ENCODE results near the gene ZNF766.
"Not testable (repeated sequence)": the region's sequence is repeated elsewhere in the genome, so short reads cannot be mapped to it uniquely, and the experiment has no call there.

The ZNF766 gene

DNA sequence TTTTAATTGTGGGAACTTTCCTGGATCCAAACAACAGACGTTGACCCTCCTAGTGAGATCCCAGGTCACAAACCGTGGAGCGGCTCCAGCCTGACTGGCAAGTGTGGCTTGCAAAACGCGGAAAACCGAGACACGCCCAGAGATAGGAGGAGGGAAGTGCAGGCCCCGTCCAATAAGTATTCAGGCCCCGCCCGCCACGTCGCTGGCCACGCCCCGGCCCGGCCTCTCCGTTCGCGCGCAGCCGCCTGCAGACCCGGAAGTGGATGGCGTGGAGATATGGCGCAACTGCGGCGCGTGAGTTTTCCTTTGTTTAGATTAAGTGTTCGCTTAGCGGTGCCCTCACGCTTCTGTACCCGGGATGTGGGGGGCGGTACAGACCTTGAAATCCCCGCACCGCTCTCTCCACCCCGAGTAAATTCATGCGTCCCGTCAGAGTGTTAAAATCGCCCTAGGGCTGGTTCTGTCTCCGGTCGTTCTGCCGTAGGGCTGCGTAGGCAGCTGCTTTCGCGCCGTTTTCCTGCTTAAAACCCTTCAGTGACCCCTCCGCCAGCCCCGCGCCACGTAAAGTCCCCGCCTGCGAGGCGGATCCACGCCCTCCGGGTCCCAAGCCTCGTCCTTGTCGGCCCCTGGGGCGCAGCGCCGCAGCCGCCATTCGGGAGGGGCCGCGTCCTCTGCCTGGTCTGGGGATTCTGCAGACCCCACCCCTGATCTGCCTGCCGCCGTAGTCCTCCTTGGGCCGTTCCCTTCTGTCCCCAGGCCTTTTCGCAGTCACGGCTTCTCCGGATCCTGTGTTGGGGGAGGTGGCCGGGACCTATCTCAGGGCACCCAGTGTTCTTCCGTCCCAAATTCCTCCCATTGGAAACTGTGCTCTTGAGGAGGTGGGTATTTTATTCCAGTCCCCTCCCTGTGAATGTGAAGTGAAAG is at the start of gene ZNF766:
Gene ZNF766, plus strand, starts transcription at position 250 of the 924 bp plus-strand sequence. Its CDS starts 27 bp downstream, at position 277.
- peak; percentile 94 for DNase-seq

DNA sequence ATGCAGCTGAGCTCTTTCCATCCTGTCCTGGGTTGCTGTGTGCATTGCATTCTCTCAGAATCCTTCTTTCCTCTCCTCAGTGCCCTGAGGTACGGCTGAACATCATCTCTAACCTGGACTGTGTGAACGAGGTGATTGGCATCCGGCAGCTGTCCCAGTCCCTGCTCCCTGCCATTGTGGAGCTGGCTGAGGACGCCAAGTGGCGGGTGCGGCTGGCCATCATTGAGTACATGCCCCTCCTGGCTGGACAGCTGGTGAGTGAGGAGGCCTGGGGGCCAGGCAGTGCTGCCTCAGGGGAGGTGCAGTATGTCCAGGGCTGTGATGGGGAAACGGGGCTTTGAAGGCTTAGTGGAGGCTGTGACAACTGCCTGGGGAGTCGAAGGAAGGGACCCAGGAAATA is 49.8 kb upstream of the ZNF766 start:
- DNase-seq = no peak

DNA sequence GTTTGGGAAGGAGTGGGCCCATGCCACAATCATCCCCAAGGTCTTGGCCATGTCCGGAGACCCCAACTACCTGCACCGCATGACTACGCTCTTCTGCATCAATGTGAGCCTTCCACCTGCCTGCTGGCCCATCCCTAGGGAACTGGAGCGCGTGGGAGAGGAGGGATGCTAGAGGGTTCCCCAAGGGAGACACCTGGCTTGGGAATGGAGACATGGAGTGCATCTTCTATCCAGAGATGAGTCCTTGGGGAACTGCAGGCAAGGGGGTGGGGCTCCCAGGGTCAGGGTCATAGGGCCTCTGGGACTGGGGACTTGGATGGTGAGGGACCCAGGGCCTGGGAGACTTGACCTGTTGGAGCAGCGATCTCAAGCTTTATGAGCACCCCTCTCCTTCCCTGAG is 48.4 kb upstream of the ZNF766 start:
- DNase-seq = no peak

DNA sequence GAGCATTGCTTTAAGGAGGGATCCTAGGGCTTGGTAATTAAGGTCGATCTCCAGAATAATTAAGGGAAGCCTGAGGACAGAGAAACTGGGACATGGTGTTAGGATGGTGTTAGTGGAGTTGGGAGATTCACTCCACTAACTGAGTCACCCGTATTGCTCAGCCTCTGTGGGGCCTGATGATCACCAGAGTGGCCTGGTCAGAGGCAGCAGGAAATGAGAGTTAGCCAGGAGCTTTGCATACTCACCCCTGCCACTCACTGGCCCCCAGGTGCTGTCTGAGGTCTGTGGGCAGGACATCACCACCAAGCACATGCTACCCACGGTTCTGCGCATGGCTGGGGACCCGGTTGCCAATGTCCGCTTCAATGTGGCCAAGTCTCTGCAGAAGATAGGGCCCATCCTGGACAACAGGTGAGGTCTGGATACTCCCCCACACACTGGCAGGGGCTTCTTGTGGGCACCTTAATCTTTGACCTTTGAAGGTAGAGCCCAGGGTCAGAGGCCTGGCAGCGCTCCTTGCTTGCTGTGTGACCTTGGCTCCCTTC is 47.5 kb upstream of the ZNF766 start:
- no peak for DNase-seq

DNA sequence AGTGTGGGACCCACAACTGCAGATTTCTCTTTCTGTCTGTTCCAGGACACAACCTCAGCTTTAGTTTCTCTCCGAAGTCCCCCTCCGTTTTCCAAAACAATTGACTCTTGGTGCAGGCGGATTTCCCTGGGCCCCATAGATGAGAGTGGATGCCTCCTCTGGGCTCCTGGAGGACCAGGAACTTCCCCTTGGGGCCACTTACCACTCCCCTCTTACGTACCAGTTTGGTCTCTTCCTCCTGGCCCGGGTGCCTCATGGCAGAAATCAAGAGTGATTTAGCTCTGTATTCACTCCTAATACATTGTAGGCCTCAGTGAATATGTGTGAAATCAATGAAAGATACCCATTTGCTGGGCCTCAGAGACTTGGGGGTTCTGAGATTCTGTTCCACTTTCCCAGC is 45.2 kb upstream of the ZNF766 start:
- DNase-seq = no peak

DNA sequence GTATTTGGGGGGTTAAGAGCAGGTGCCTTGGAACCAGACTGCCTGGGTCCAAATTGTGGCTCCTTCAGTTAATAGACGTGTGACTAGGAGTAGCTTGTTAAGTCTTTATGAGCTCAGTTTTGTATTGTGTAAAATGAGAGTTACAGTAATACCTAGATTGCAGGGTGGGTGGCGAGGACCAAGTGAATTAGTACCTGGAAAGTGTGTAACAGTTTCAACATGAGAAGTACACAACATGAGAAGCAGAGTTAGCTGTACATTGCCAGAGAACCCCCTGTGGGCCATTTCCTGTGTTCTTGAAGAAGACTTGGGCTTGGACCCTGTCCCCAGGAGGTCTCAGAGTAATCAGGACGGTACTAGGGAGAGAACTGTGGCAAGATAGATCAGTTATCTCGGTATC is 42.7 kb upstream of the ZNF766 start:
- DNase-seq = no peak

DNA sequence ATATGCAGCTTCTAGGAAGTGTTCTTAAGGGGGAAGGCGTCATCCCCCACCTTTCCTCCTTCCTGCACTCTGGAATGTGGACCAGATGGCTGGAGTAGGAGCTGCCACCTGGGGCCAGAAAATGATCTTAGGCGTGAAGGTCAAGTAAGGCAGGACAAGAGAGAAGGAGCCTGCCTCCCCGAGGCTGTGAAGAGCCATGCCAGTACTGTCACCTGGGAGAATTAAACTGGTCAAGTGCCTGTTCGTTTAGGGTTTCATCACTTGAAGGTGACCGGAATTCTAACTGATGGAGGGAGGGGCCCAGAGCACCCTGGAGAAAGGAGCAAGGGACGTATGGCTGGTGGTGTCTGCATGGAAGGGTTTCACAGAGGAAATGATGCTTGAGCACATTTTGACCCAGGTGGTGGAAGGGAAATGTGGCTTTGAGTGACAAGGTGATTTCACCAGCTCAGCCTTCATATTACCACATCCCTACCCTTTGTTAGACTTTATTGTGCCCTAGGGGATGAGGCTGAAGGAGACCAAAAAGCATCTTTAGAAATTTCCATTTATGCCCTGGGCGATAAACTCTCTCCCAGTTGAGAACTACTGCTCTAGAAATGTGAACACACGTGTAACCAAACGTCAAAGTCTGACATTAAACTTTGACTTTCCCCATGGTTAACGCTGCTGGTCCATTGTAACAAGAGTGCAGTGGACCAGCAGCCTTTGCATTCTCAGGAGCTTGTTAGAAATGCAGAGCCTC is 42.0 kb upstream of the ZNF766 start:
- no peak for DNase-seq

DNA sequence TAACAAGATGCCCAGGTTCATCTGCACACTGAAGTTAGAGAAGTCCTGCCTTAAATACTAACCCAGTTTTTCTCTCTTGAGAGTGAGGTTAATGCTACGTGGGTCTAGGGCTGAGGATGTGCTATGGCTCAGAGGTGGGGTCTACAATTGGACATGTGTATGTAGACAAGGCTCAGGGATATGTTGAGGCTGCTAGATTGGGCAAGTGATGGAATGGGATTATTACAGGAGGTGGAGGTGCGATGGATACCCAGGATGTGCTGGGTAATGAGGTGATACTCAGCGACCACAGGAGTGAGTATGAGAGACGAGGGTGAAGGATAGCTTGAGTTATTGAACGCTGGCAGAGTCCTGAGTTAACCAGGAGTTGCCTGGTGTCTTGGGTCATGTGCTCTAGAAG is 41.4 kb upstream of the ZNF766 start:
- DNase-seq = no peak

DNA sequence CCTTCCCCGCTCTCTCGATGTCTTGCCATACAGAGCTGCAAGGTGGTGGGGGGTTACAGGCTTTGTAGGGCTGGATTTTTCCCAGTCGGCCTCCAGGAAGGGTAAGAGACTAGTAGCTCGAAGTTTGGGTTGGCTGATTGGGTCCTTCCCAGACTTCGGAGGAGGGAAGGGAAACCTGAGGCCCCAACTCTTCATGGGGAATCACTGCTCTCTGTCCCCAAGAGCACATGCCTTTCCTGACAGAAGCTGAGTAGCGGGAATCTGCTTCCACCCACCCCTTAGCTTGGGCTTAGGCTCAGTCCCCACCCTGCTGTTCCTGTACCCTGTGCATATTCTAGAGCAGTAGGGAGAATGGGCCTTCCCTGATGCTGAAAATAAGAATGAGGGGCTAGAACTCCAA is 39.9 kb upstream of the ZNF766 start:
- DNase-seq = no peak

DNA sequence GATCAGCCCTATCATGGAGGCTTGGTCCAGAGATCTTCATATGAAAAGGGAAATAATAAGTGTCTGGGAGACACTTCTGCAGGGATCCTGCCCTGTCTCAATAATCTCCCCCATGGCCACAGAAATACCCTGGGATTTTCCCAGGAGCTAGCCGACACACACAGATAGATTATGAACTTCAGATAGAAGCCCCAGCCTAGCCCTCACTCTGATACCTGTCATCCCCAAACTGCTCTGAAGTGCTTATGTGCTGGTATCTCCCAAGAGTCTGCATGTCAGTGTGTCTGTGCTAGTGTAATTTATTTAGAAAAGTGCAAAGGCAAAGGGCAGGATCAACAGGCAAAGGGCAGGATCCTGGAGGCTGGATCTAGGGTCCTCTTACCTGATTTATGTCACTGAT is 38.7 kb upstream of the ZNF766 start:
- DNase-seq = no peak

DNA sequence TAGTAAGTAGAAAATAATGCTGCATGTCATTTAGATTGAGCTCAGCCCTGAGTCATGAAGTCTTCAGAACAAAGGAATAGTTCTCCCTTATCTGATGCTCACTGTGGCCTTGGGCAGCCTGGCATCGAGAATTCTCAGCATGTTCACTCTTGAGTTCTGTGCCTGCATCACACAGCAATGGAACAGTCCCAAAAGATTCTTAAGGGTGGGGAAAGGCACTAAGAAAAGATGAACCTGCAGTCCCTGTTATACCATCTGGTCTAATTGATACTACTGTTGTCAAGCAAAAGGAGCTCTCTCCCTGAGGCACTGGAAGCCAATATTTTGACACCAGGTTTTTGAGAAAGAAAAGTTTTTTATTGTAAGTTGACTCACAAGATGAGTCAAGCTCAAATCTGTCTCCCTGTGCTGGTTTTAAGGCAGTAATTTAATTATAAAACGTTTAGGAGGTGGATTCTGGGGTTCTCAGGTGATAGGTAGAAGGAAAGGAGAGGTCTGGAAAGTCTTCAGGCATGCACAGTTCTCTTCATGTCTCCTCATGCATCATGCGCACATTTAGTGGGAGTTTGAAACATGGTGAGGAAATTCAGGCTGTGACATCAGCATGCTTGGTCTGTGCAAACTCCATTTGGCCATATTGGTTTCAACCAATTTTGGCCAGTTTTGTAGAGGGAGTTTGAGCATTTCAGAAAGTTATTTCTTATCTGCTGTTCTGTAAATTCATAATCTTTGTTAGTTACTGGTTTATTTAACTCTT is 38.1 kb upstream of the ZNF766 start:
- DNase-seq = no peak

DNA sequence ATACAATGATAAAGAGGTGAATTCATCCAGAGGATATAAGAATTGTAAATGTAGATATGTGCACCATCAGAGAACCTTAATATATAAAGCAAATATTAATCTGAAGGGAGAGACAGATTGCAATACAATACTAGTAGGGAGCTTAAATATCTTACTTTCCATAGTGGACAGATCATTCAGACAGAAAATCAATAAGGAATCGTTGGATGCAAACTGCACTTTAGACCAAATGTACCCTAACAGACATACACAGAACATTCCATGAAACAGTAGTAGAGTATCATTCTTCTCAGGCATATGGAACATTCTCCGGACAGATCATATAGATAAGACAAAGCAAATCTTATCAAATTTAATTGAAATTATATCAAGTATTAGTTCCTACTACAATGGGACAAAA is 35.0 kb upstream of the ZNF766 start:
- no peak for DNase-seq

DNA sequence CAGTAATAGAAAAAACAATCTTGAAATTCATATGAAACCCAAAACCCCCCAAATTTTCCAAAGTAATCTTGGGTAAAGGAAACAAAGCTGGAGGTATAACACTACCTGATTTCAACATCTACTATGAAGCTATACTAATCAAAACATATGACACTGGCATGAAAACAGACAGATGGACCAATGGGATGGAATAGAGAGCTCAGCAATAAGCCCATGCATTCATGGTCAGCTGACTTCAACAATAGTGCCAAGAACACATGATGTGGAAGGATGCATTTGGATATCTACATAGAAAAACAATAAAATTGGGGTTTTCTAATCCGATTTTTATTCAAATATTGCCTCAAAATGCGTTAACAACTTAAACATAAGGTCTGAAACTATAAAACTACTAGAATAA is 32.2 kb upstream of the ZNF766 start:
- DNase-seq = no peak

DNA sequence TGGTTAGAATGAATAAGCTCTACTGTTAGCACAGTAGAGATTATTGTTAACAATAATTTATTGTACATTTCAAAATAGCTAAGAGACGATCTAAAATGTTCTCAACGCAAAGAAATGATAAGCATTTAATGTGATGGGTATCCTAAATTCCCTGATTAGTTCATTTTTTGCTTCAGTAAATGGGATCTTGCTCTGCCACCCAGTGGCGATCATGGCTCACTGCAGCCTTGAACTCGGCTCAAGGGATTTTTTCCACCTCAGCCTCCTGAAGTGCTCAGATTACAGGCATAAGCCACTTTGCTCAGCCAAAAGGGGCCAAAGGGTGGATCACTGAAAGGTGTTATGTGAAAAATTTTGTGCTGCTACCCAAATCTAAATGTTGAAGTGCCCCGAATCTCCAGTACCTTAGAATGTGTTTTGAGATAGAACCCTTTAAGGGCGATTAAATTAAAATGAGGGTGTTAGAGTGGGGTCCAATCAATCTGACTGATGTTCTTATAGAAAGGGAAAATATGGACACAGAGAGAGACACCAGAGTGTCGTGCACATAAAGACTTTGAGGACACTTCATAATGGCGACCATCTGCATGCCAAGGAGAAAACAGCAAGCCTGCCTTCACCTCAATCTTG is 31.5 kb upstream of the ZNF766 start:
- no peak for DNase-seq

DNA sequence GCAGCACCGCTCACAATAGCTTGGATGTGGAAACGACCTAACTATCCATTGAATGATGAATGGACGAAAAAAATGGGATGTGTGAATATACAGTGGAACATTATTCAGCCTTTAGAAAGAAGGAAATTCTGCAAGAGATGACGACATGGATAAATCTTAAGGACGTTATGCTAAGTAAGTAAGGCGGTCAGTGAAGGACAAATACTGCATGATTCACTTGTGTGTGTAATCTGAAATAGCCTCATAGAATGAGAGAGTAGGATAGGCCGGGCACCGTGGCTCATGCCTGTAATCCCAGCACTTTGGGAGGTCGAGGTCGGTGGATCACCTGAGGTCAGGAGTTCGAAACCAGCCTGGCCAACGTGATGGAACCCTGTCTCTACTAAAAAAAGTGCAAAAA is 25.4 kb upstream of the ZNF766 start:
- no peak for DNase-seq

DNA sequence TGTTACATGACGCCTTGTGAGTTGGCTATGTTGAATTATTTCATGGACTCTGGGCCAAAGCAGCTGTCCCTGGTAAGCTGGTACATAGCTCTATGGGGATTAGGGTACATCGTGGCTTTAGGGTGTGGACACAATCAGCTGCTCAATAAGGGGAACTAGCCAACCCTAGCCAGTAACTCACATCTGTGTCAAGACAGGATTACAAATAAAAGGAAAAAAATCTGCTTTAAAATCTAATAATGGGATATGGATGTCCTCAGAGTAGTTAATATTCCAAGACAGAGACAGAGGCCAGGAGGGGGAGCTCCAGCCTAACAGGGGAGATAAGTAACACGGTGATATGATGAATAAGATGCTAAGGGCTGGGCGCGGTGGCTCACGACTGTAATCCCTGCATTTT is 21.1 kb upstream of the ZNF766 start:
- DNase-seq = no peak

DNA sequence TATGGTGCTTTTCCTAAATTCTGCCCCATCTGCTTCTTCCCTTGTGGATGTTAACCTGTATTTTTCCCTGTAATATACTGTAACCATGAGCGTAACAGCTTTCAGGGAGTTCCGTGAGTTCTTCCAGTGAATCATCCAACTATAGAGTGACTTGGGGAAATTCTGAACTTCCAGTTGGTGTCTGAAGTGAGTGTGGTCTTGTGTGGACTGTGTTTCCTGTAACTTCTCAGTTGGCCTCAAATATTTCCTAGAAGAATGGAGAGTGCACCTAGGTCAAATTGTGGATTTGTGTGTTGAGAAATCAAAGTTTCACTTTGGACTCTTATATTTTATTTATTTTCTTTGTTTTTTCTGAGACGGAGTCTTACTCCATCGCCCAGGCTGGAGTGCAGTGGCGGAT is 11.0 kb upstream of the ZNF766 start:
- no peak for DNase-seq

DNA sequence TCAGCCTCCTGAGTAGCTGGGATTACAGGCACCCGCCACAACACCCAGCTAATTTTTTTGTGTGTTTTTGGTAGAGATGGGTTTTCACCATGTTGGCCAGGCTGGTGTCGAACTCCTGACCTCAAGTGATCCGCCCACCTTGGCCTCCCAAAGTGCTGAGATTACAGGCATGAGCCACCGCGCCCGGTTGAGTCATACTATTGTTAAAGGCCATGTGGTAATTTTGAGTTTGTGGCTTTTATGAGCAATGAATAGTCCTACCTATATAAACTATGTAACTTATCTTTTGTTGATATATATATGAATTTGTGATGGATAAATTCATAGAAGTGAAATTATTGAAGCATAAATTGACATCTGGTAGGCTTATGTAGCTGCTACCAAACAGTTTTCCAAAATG is 3.8 kb upstream of the ZNF766 start:
- not testable (repeated sequence) for DNase-seq

DNA sequence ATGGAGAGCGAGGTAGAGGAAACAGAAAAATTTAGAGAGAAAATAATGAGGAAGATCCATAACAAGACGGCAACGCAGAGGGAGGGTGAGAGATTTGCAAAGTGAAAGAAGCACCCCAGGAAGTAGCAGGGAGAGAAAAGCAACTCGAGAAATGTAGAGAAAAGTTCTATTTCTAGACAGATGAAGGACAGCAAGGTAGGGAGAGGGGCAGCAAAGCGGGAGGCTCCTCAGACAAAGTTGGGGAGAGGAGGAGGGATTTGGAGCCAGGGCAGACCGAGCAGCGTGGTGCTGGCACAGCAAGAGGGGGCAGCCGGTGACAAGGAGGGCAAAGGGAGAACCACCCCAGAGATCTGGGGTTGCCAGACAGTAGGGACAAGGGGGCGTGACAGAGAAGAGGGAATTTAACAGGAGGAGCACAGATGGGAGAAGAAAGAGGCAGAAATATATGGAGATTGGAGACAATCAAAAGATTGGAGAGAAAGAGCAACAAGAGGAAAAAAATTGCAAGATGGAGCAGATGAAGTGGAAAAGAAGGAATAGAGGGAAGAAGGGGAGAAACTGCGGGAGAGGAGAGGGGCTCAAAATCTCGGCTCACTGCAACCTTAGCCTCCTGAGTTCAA is 989 bp downstream of the ZNF766 start:
- DNase-seq = no peak

DNA sequence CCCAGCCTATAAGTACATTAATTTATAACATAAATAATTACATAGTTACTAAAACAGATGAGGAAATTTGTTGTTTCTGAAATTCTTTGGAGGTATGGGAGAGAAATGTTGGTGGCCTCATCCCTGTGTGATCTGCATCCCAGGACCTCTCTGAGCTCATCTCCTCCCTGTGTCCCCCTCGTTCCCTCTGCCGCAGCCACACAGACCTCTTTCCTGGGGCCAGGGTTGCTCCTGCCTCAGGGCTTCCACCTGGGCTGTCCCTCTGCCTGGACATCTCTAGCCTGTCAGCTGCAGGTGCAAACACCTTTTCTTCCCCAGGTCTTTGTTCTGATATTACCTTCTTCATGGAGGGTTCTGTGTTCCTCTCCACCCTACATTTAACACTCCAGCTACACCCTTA is 3.9 kb downstream of the ZNF766 start:
- DNase-seq = no peak

DNA sequence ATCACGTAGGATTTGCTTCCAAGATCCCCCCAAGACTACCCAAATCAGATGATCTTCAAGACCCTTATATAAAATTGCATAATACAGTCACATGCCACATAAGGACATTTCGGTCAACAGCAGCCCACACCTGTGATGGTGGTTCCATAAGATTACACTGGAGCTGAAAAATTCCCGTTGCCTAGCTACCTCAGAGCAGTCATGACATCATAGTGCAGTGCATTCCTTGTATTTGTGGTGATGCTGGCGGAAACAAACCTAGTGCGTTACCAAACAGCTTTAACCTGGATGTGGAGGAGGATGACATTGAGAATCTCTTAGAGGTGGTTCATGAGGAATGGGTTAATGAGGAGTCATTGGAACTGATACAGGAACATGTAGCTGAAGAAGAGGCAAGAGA is 4.8 kb downstream of the ZNF766 start:
- no peak for DNase-seq

DNA sequence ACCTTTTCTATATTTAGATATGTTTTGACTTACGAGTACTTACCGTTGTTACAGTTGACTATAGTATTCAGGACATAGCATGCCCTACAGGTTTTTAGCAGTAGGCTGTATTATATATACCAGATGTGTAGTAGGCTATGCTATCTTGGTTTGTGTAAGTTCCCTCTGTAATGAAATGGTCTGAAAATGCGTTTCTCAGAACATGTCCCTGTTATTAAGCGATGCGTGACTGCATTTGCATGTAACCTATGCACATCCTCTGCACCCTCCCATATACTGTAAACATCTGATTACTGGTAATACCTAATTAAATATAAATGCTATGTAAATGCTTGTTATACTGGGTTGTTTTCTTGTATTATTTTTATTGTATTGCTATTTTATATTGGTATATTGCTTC is 6.6 kb downstream of the ZNF766 start:
- DNase-seq = no peak
